ENCODE results near the gene SAFB2. TPM values are rescaled to one million over a fixed set of nuclear protein-coding genes. Genes with fewer than 3 reads are reported as not detected.
"Not testable (repeated sequence)": the region's sequence is repeated elsewhere in the genome, so short reads cannot be mapped to it uniquely, and the experiment has no call there.

Gene SAFB2
- total RNA-seq, 1 donor from 2014 or later, result 37.9 TPM

GRCh38 chr19:5609881-5610448, 12.6 kb downstream of the SAFB2 start:
- DNase-seq (ENCODE audit: low spot score in 2 of 2) (no peak), FAIRE-seq (no peak)

- DNase-seq (ENCODE audit: low spot score in 2 of 2); FAIRE-seq: not testable (repeated sequence)
Measured at GRCh38 chr19:5608766-5609165, 13.8 kb downstream of the SAFB2 start.

- FAIRE-seq (no peak), DNase-seq (ENCODE audit: low spot score in 2 of 2) (no peak)
Measured at GRCh38 chr19:5608291-5608690, 14.3 kb downstream of the SAFB2 start.

- DNase-seq (ENCODE audit: low spot score in 2 of 2) (no peak), FAIRE-seq (no peak)
Measured at GRCh38 chr19:5607318-5608275, 15.0 kb downstream of the SAFB2 start.

GRCh38 chr19:5605362-5605761, 17.2 kb downstream of the SAFB2 start:
- DNase-seq (ENCODE audit: low spot score in 2 of 2) (no peak), FAIRE-seq (no peak)

GRCh38 chr19:5603626-5604025, 18.9 kb downstream of the SAFB2 start:
- FAIRE-seq (no peak), DNase-seq (ENCODE audit: low spot score in 2 of 2) (no peak)

GRCh38 chr19:5600797-5601196, 21.8 kb downstream of the SAFB2 start:
- DNase-seq (ENCODE audit: low spot score in 2 of 2), result no peak
- no peak for FAIRE-seq

GRCh38 chr19:5595745-5596144, 26.8 kb downstream of the SAFB2 start:
- DNase-seq (ENCODE audit: low spot score in 2 of 2) (no peak), FAIRE-seq (no peak)

- DNase-seq (ENCODE audit: low spot score in 2 of 2) (peak in 1 of 2 donors; percentile 14), FAIRE-seq (no peak)
Measured at GRCh38 chr19:5595129-5595528, 27.4 kb downstream of the SAFB2 start.

GRCh38 chr19:5594521-5594950, 28.0 kb downstream of the SAFB2 start:
- DNase-seq (ENCODE audit: low spot score in 2 of 2), result no peak
- FAIRE-seq, result no peak

GRCh38 chr19:5593343-5594255, 29.0 kb downstream of the SAFB2 start:
- no peak for DNase-seq (ENCODE audit: low spot score in 2 of 2)
- no peak for FAIRE-seq

GRCh38 chr19:5592531-5593342, 29.8 kb downstream of the SAFB2 start:
- no peak for FAIRE-seq

GRCh38 chr19:5591476-5591875, 31.1 kb downstream of the SAFB2 start:
- DNase-seq (ENCODE audit: low spot score in 2 of 2) (no peak), FAIRE-seq (no peak)

More at GRCh38 chr19:5592531-5593342, 29.8 kb downstream of the SAFB2 start:
- DNase-seq (ENCODE audit: low spot score in 2 of 2), result peak in 1 of 2 donors; percentile 28

GRCh38 chr19:5590865-5591154, 31.8 kb downstream of the SAFB2 start:
- no peak for FAIRE-seq
- peak in 1 of 2 donors; percentile 22 for DNase-seq (ENCODE audit: low spot score in 2 of 2)

GRCh38 chr19:5590151-5590864, 32.3 kb downstream of the SAFB2 start:
- FAIRE-seq (no peak), DNase-seq (ENCODE audit: low spot score in 2 of 2) (peak in 1 of 2 donors; percentile 19)

GRCh38 chr19:5588906-5589676, 33.5 kb downstream of the SAFB2 start:
- FAIRE-seq (no peak), DNase-seq (ENCODE audit: low spot score in 2 of 2) (peak in 1 of 2 donors; percentile 36)

- FAIRE-seq (no peak), DNase-seq (ENCODE audit: low spot score in 2 of 2) (peak in 1 of 2 donors; percentile 45)
Measured at GRCh38 chr19:5588441-5588840, 34.1 kb downstream of the SAFB2 start.

- FAIRE-seq (no peak), DNase-seq (ENCODE audit: low spot score in 2 of 2) (no peak)
Measured at GRCh38 chr19:5587661-5588060, 34.9 kb downstream of the SAFB2 start.

GRCh38 chr19:5587071-5587455, 35.5 kb downstream of the SAFB2 start:
- no peak for FAIRE-seq
- DNase-seq (ENCODE audit: low spot score in 2 of 2), result peak in 1 of 2 donors; percentile 21

Data from frontal cortex (tissue), 4 donors.